K562 (cell line): ENCODE data around the gene PNMA8A.

Source experiments
- CAMTA2 ChIP-seq: fragments of 250-450 bp; sonication (Bioruptor Pico); conservative IDR thresholded peaks from 2 replicates; pipeline ENCODE4 v1.5.1; 2022
- CHD4 ChIP-seq: fragments of 200-600 bp; sonication (generic); IDR thresholded peaks from 3 replicates; pipeline ENCODE4 v1.6.1; 2012; ENCODE audit warnings: low read depth, mild to moderate bottlenecking, mixed read lengths, low read length, inconsistent platforms; ENCODE audit not compliant: insufficient read depth, insufficient replicate concordance, poor library complexity, severe bottlenecking
- CREB3L1 ChIP-seq: fragments of 450-650 bp; IDR thresholded peaks from 2 replicates; pipeline ENCODE4 v1.6.1; 2014; ENCODE audit warnings: low read depth, mild to moderate bottlenecking, moderate library complexity, borderline replicate concordance
- CTCF ChIP-seq, 3 experiments: IDR thresholded peaks in 2 of 3; conservative IDR thresholded peaks in 1 of 3; 2 replicates each; pipeline ENCODE4 v1.5.1; 2011 to 2012; ENCODE audit warnings: low read length in 3 of 3, mild to moderate bottlenecking in 3 of 3, control low read depth in 2 of 3, improper control_type of control experiment in 1 of 3, inconsistent platforms in 1 of 3, low read depth in 1 of 3, mixed read lengths in 1 of 3, moderate library complexity in 1 of 3; ENCODE audit not compliant: insufficient read depth in 2 of 3
- EHMT2 ChIP-seq: fragments of 450-650 bp; IDR thresholded peaks from 2 replicates; pipeline ENCODE4 v1.6.1; 2018; ENCODE audit warnings: antibody characterized with exemption
- EP300 ChIP-seq: IDR thresholded peaks from 2 replicates; pipeline ENCODE4 v1.6.1; 2012; ENCODE audit warnings: low read length, improper control_type of control experiment
- FOXA1 ChIP-seq: fragments of 450-650 bp; IDR thresholded peaks from 2 replicates; pipeline ENCODE4 v1.6.1; 2016; ENCODE audit warnings: mild to moderate bottlenecking, borderline replicate concordance
- HMGXB4 ChIP-seq: sonication (generic); formaldehyde crosslinking; IDR thresholded peaks from 2 replicates; pipeline ENCODE4 v1.8.1; 2023; ENCODE audit warnings: mild to moderate bottlenecking, missing genetic modification reagents
- ILF3 ChIP-seq: fragments of 450-650 bp; IDR thresholded peaks from 2 replicates; pipeline ENCODE4 v1.6.1; 2018; ENCODE audit warnings: antibody characterized with exemption, mild to moderate bottlenecking, moderate library complexity, borderline replicate concordance
- NR2C1 ChIP-seq, 2 experiments: fragments of 450-650 bp; IDR thresholded peaks; 2 replicates each; pipeline ENCODE4 v1.6.1; 2017; ENCODE audit warnings: mild to moderate bottlenecking in 2 of 2, antibody characterized with exemption in 1 of 2, inconsistent platforms in 1 of 2, missing compliant biosample characterization in 1 of 2, missing genetic modification characterization in 1 of 2
- RFX5 ChIP-seq: IDR thresholded peaks from 2 replicates; pipeline ENCODE4 v1.6.1; 2011; ENCODE audit warnings: low read depth, mild to moderate bottlenecking, improper control_type of control experiment, low read length
- RHOXF2B ChIP-seq: fragments of 250-450 bp; sonication (Bioruptor Pico); conservative IDR thresholded peaks from 2 replicates; pipeline ENCODE4 v1.5.1; 2021
- XRCC5 ChIP-seq: fragments of 200-400 bp; formaldehyde crosslinking; IDR thresholded peaks from 2 replicates; pipeline ENCODE4 v1.6.1; 2017; ENCODE audit warnings: low read depth, mild to moderate bottlenecking, low read length
- ZNF232 ChIP-seq: sonication (generic); formaldehyde crosslinking; IDR thresholded peaks from 2 replicates; pipeline ENCODE4 v1.8.0; 2022; ENCODE audit warnings: mild to moderate bottlenecking, missing genetic modification reagents

- no peak for TF ChIP-seq CTCF (IDR thresholded peaks at IDR 0.05 in 2 of 3, conservative IDR thresholded peaks at IDR 0.05 in 1 of 3; ENCODE audit: insufficient read depth in 2 of 3, low read depth in 1 of 3, low read length in 3 of 3)
- TF ChIP-seq HMGXB4 (CRISPR knock-in tag), result no peak
- TF ChIP-seq ILF3, result no peak
- TF ChIP-seq NR2C1 (IDR thresholded peaks at IDR 0.05), result no peak
- TF ChIP-seq NR2C1 (tag; IDR thresholded peaks at IDR 0.05), result no peak
- no peak for TF ChIP-seq XRCC5
- TF ChIP-seq FOXA1, result no peak
- no peak for TF ChIP-seq RHOXF2B (CRISPR knock-in tag)
- no peak for TF ChIP-seq CHD4
- no peak for TF ChIP-seq RFX5
- no peak for TF ChIP-seq CREB3L1
- TF ChIP-seq ZNF232 (CRISPR knock-in tag), result no peak
- TF ChIP-seq EHMT2, result no peak
- TF ChIP-seq EP300, result no peak
- TF ChIP-seq CAMTA2 (CRISPR knock-in tag), result no peak
These were observed 1.7 kb downstream of the PNMA8A start for GRCh38 chr19:46469541-46470185.
